K562 (cell line): ENCODE results near the gene IFITM2. TPM values are rescaled to one million over a fixed set of nuclear protein-coding genes. Genes with fewer than 3 reads are reported as not detected.
"Not testable (repeated sequence)": the region's sequence is repeated elsewhere in the genome, so short reads cannot be mapped to it uniquely, and the experiment has no call there.

Source experiments
- ATAC-seq: fragments of 200-7000 bp; cut with Tn5 transposase; 3 replicates; pipeline ENCODE4 v1.9.1; 2020; ENCODE audit warnings: moderate library complexity
- BruUV-seq: library from RNA; stranded (reverse); fragments of 400-500 nt; replicated peaks from 2 replicates; lab custom pipeline; 2021; lab: Mats Ljungman, UMichigan
- CTCF ChIA-PET: fragments of 300-600 bp; formaldehyde crosslinking; extraction: SDS; loops from one replicate; lab custom pipeline; 2021; ENCODE audit warnings: low intra/inter-chr PET ratio; lab: Yijun Ruan, JAX
- POLR2A ChIA-PET: fragments of 300-600, 350-650 bp; sonication (Branson Sonifier 250); formaldehyde crosslinking; extraction: SDS; loops from one replicate; lab custom pipeline; 2021; ENCODE audit warnings: antibody characterized with exemption, inconsistent platforms; lab: Yijun Ruan, JAX
- DNase-seq, 4 experiments: peaks; one replicate each; pipeline versions ENCODE4 v3.0.0 to v3.0.0-alpha.2; 2011 to 2018; ENCODE audit warnings: low spot score in 3 of 4, mixed read lengths in 3 of 4; ENCODE audit errors: extremely low read depth in 1 of 4
- FAIRE-seq: peaks from 2 replicates; lab custom pipeline; 2011; peaks lifted over from hg19 to GRCh38; lab: Jason Lieb, UNC
- H2AFZ ChIP-seq: 2 replicates; pipeline ENCODE4 v1.6.0; 2011; ENCODE audit warnings: low read depth, low read length, control low read depth, inconsistent platforms
- H3K27ac ChIP-seq: fragments of 200-600 bp; 3 replicates; pipeline ENCODE4 v1.8.0; 2011; ENCODE audit warnings: low read depth, mild to moderate bottlenecking, control low read depth, inconsistent platforms, low read length, moderate library complexity, mixed read lengths; ENCODE audit errors: extremely low read depth
- H3K27me3 ChIP-seq, 2 experiments: fragments of 300-600 bp in 1 of 2; 2 replicates in 1 of 2; 3 replicates in 1 of 2; pipeline versions ENCODE4 v1.6.0 to v1.8.0; 2011; ENCODE audit warnings: inconsistent platforms in 2 of 2, low read length in 2 of 2, mild to moderate bottlenecking in 1 of 2, mixed read lengths in 1 of 2, moderate library complexity in 1 of 2; ENCODE audit not compliant: control insufficient read depth in 2 of 2, insufficient read depth in 2 of 2
- H3K36me3 ChIP-seq: fragments of 300-600 bp; 3 replicates; pipeline ENCODE4 v1.8.0; 2011; ENCODE audit warnings: mild to moderate bottlenecking, low read length, inconsistent platforms; ENCODE audit not compliant: control insufficient read depth, insufficient read depth
- H3K4me1 ChIP-seq, 2 experiments: fragments of 200-600 bp in 1 of 2; replicated peaks in 1 of 2; 2 replicates in 1 of 2; 3 replicates in 1 of 2; pipeline versions ENCODE4 v1.5.1 to v1.8.0; 2011; ENCODE audit warnings: inconsistent platforms in 2 of 2, low read length in 2 of 2, mild to moderate bottlenecking in 1 of 2, mixed read lengths in 1 of 2, moderate library complexity in 1 of 2; ENCODE audit not compliant: control insufficient read depth in 2 of 2, insufficient read depth in 2 of 2
- H3K4me2 ChIP-seq: 2 replicates; pipeline ENCODE4 v1.6.1; 2011; ENCODE audit warnings: low read length, control low read depth, inconsistent platforms, mixed read lengths; ENCODE audit not compliant: insufficient read depth
- H3K4me3 ChIP-seq: fragments of 200-600 bp; sonication (generic), shearing (Covaris generic); 2 replicates; pipeline ENCODE4 v1.5.1; 2016; ENCODE audit warnings: control low read depth, inconsistent platforms
- H3K79me2 ChIP-seq: fragments of 200-600 bp; 3 replicates; pipeline ENCODE4 v1.8.0; 2011; ENCODE audit warnings: low read length, inconsistent platforms; ENCODE audit not compliant: control insufficient read depth, insufficient read depth
- H3K9ac ChIP-seq, 2 experiments: 2 replicates each; pipeline versions ENCODE4 v1.6.0 to v1.6.1; 2011; ENCODE audit warnings: low read depth in 2 of 2, low read length in 2 of 2, control low read depth in 1 of 2, inconsistent platforms in 1 of 2, mild to moderate bottlenecking in 1 of 2, mixed read lengths in 1 of 2; ENCODE audit not compliant: insufficient read depth in 1 of 2
- H3K9me1 ChIP-seq: one replicate; pipeline ENCODE4 v1.6.0; 2011; ENCODE audit warnings: inconsistent platforms, mild to moderate bottlenecking, low read length, moderate library complexity; ENCODE audit not compliant: control insufficient read depth, insufficient read depth
- H3K9me3 ChIP-seq: replicated peaks from 2 replicates; pipeline ENCODE4 v1.5.1; 2011; ENCODE audit warnings: low read depth, low read length, inconsistent platforms; ENCODE audit not compliant: control insufficient read depth, insufficient read depth
- H4K20me1 ChIP-seq: replicated peaks from 2 replicates; pipeline ENCODE4 v1.6.1; 2011; ENCODE audit warnings: low read length, inconsistent platforms, mixed read lengths; ENCODE audit not compliant: control insufficient read depth, insufficient read depth
- ZBTB7A ChIP-seq: IDR thresholded peaks from 2 replicates; pipeline ENCODE4 v1.6.1; 2011; ENCODE audit warnings: low read depth, mild to moderate bottlenecking, low read length, moderate library complexity, borderline replicate concordance; ENCODE audit not compliant: control insufficient read depth
- WGBS: fragments of 100-300 bp; shearing (Covaris generic); methylation state at CpG from one replicate; pipeline ENCODE4 v1.1.6; 2016; ENCODE audit warnings: low coverage, mixed read lengths; ENCODE audit not compliant: insufficient coverage; ENCODE audit errors: missing lambda C conversion rate; 5-methylcytosine and 5-hydroxymethylcytosine counted together
- in situ Hi-C: fragments of 300-500 bp; cut with MboI; formaldehyde crosslinking; loops from 4 replicates; pipeline ENCODE4 v1.15.0; 2018; ENCODE audit warnings: inconsistent platforms, mixed read lengths
- intact Hi-C: fragments of 100-400 bp; cut with micrococcal nuclease; formaldehyde crosslinking; loops from 2 replicates; pipeline ENCODE4 v1.14.2; 2022
- polyA plus RNA-seq, 8 experiments: library from polyadenylated mRNA; depleted of rRNA in 4 of 8; stranded (reverse) in 5 of 8; unstranded in 3 of 8; fragments of >200 nt; fragmentation: Nextera tagmentation in 2 of 8; fragmentation: Illumina TruSeq in 1 of 8; extraction: Ambion mirVana in 2 of 8; extraction: Trizol in 1 of 8; gene quantifications; 2 replicates each; pipeline versions ENCODE4 v1.2.1 to v1.2.3, GENCODE V29; 2011 to 2014; ENCODE audit warnings: inconsistent platforms in 1 of 8, missing spikeins in 1 of 8
- total RNA-seq, 7 experiments: library from RNA; depleted of rRNA in 6 of 7; stranded (reverse); fragments of >200 nt in 6 of 7; fragmentation: Illumina TruSeq in 2 of 7; extraction: Trizol in 2 of 7; gene quantifications; 2 replicates each; pipeline versions ENCODE4 v1.2.1 to v1.2.3, GENCODE V29; 2011 to 2021; ENCODE audit warnings: low replicate concordance in 1 of 7
- TF ChIP-seq, protein P1 (sequence below): sonication (generic); formaldehyde crosslinking; IDR thresholded peaks from 2 replicates; pipeline ENCODE4 v1.8.0; 2022; ENCODE audit warnings: missing genetic modification reagents, mild to moderate bottlenecking, moderate library complexity, borderline replicate concordance

The IFITM2 gene
- total and polyA plus RNA-seq, 9 of the 15 experiments (the other 6 are each of a cell fraction or from before 2014, with no cell fraction given) = 52.8 to 4,872 (median 356) TPM

DNA sequence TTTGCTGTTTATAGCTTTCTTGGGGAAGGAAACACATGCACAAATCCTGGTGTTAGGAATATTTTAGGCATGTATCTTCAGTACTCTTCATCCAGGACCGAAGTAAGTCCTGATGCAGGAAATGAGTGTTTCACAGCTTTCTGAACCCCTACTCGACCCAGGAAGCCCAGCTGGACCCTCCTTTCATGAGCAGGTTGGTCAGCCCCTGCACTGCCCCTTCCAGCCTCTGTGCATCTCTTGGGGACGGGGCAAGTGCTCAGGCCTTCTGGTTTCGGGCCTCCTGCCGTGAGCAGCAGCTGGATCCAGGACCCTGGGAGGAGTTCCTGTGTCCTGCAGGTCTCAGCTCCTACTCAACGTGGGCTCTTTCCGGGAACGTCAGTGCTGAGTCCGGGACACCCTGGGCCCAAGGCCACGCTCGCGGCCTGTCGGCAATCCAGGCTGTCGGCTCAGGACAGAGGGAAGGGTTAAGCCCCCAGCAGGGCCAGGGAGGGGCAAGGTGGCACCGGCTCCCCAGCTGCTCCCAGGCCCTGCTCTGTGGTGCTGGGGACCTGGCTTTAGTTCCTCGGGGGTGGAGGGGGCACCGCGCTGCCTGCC lies 2.5 kb downstream of the IFITM2 start:
- H4K20me1 ChIP-seq, H3K36me3 ChIP-seq, BruUV-seq, H3K9me1 ChIP-seq, CTCF ChIA-PET, DNase-seq, FAIRE-seq, H3K9me3 ChIP-seq, H2AFZ ChIP-seq, H3K27me3 ChIP-seq: not testable (repeated sequence)
- ATAC-seq = peak; percentile 2; the same call in 2 of the 3 replicates
- TF ChIP-seq, protein P1, sequence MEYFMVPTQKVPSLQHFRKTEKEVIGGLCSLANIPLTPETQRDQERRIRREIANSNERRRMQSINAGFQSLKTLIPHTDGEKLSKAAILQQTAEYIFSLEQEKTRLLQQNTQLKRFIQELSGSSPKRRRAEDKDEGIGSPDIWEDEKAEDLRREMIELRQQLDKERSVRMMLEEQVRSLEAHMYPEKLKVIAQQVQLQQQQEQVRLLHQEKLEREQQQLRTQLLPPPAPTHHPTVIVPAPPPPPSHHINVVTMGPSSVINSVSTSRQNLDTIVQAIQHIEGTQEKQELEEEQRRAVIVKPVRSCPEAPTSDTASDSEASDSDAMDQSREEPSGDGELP (CRISPR knock-in tag) = peak; percentile 43; the same call in 1 of the 2 replicates
- TF ChIP-seq ZBTB7A = peak; percentile 27; the same call in 1 of the 2 replicates
- POLR2A ChIA-PET = interaction anchor here (0.6 to 1.5 kb wide), 3 partner anchors 8 to 59 kb away, joined by 4 to 9 read pairs (median 6); no protein-coding TSS in a partner anchor
- Histone ChIP-seq H3K4me1 (peaks cover 38 to 43% of the 10 kb centered on the region in 2 experiments), H3K27ac (peak overlapping the region; percentile 67; the same call in 2 of the 3 replicates), H3K4me3 (peak overlapping the region; percentile 45), H3K79me2 (peaks cover 56% of the 10 kb centered on the region), H3K9ac (peak overlapping the region; percentile 65 to 90), H3K4me2 (peak overlapping the region; percentile 74)
- in situ Hi-C loops (loop anchor here (5.0 kb wide), 1 partner anchor 42 kb away; no protein-coding TSS in a partner anchor), intact Hi-C loops (loop anchor here (5.0 kb wide), 1 partner anchor 43 kb away; no protein-coding TSS in a partner anchor)
- 13% methylated on average over 5 of the region's 18 CpGs for WGBS

DNA sequence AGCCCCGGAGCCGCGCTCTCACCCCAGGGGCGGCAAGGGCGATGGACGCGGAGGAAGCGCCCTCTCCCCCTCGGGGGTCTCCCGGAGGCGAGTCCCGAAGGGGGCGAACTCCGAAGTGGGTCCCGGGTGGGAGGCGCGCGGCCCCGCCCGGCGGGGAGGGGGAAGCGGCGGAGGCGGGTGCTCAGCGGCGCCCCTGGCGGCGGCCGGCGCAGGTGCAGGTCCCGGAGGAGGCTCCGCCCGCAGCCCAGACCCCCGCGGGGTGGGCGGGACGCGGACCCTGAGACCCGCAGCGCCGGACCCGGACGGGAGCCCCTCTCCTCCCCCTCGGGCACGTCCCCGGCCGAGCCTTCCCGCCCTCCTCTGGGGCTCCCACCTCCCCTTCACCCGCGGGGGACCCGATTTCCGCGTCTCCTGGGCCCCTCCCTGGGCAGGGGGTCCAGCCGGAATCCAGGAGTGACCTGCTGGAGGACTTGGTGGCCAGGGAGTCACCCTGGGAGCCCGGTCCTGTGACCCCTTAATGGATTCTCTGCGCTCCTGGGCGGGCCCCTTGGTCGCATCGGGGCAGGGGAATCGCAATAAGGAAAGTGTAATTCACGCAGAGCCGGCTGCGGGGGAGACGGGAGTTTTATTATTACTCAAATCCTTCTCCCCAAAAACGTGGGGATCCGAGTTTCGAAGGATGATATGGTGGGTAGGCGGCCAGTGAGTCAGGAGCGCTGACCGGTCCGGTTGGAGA lies 3.6 kb downstream of the IFITM2 start:
- Histone ChIP-seq H3K4me2 (peak overlapping the region; percentile 95), H3K36me3 (peaks cover 17% of the 10 kb centered on the region; the same call in 1 of the 3 replicates), H2AFZ (peak overlapping the region; percentile 45; the same call in 1 of the 2 replicates), H3K4me1 (peaks cover 27 to 53% of the 10 kb centered on the region in 2 experiments), H3K4me3 (peak overlapping the region; percentile 17; the same call in 1 of the 2 replicates), H3K9ac (peak overlapping the region; percentile 0 to 82; a peak in 3 of 4 replicates), H3K79me2 (peaks cover 67% of the 10 kb centered on the region), H3K27ac (peak overlapping the region; percentile 87)
- 0% methylated on average over 5 of the region's 71 CpGs for WGBS
- H3K9me1 ChIP-seq, CTCF ChIA-PET, BruUV-seq, DNase-seq, H3K27me3 ChIP-seq, H3K9me3 ChIP-seq, H4K20me1 ChIP-seq: not testable (repeated sequence)
- in situ Hi-C loops = loop anchor here (5.0 kb wide), 1 partner anchor 41 kb away; no protein-coding TSS in a partner anchor
- POLR2A ChIA-PET = interaction anchor here (0.6 to 2.1 kb wide), 2 partner anchors 16 to 450 kb away, joined by 3 to 9 read pairs; no protein-coding TSS in a partner anchor
- intact Hi-C loops = loop anchor here (5.0 kb wide), 1 partner anchor 44 kb away; no protein-coding TSS in a partner anchor
- FAIRE-seq (peak; percentile 56), ATAC-seq (peak; percentile 47)
